Activated CD8-positive, alpha-beta memory T cell treated with anti-CD3 and anti-CD28 coated beads, Interleukin-2, amount 50 U/mL, for 48 hours (primary cell): ENCODE data around the gene BCL7A.
"Not testable (repeated sequence)": the region's sequence is repeated elsewhere in the genome, so short reads cannot be mapped to it uniquely, and the experiment has no call there.

Experiments used
- DNase-seq: peaks from one replicate; pipeline ENCODE4 v3.0.0-alpha.2; 2020

Gene BCL7A

GRCh38 chr12:122097927-122098756, 76.5 kb downstream of the BCL7A start:
- DNase-seq = no peak

DNA sequence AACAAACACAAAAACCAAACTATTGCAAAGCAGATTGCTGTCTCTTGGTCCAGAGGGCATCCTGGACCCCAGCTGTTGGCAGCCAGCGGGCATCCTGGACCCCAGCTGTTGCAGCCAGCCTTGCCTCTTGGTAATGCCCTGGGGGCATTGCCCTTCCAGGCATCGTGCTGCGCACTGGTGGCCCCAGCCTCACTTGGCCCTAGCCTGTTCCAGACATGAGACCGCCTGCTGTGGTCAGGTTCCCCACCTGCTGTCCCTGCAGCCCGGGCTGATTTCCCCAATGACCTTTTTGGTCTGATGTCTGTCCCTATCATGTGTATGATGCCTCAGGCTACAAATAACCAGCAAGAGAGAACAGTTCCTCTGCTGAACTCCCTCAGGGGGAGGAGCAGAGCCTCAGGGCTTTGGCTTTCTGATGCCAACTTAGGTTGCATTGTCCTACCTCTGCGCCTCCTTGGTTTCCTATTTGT, 77.6 kb downstream of the BCL7A start:
- no peak for DNase-seq

GRCh38 chr12:122099856-122100255, 78.2 kb downstream of the BCL7A start:
- no peak for DNase-seq

GRCh38 chr12:122100568-122100967, 78.9 kb downstream of the BCL7A start:
- no peak for DNase-seq

DNA sequence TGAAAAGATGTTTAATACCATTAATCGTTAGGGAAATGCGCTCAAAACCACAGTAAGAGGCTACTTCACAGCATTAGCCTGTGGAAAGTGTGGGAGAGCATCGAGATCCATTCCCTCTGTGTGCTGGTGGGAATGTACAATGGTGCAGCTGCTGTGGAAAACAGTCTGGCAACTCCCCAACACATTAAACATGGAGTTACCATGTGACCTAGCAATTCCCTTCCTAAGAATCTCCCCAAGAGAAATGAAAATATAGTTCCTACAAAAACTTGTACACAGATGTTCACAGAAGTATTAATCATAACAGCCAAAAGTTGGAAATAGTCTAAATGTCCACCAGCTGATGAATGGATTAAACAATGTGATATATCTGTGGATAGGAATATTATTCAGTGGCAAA, 80.6 kb downstream of the BCL7A start:
- no peak for DNase-seq

DNA sequence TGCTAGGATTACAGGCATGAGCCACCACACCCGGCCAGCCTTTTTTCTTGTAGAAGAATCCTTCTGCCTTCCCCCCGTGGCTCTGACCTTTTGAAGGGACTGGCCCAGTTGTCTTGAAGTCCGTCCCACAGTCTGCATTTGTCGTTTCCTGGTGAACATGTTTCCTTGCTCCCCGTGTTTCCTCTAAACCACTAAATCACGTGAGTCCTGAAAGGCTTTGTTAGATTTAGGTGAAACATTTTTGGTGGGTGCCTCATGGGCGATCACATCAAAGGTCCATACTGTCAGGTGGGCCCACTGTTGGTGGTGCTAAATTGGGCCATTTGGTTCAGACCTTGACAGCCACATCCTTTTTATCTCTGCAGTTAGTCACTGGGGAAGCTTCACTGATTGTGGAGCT, 83.2 kb downstream of the BCL7A start:
- no peak for DNase-seq

DNA sequence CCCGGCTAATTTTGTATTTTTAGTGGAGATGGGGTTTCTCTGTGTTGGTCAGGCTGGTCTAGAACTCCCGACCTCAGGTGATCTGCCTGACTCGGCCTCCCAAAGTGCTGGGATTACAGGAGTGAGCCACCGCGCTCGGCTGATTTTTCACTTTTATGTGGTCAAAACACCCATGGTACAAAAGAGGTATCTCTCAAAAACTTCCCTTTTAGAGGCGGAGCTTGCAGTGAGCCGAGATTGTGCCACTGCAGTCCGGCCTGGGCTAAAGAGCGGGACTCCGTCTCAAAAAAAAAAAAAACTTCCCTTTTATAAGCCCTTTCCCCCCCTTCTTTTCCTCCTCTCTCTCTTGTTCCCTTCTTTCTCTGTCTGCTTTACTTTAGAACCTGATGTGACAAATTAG, 83.8 kb downstream of the BCL7A start:
- not testable (repeated sequence) for DNase-seq

- DNase-seq = no peak
These were observed 85.2 kb downstream of the BCL7A start for GRCh38 chr12:122106843-122107242.

GRCh38 chr12:122107261-122107660, 85.6 kb downstream of the BCL7A start:
- DNase-seq = no peak

- no peak for DNase-seq
These were observed 89.5 kb downstream of the BCL7A start for GRCh38 chr12:122111089-122111641.
